Breast epithelium (tissue), 3 donors: ENCODE measurements around the gene TRIM75.

ENCODE experiments used
- POLR2AphosphoS5 ChIP-seq, 3 donors: sonication (generic); formaldehyde crosslinking; IDR thresholded peaks; one replicate each; pipeline ENCODE4 v1.6.1; 2017; ENCODE audit warnings: antibody characterized with exemption in 3 of 3
- TF ChIP-seq, protein P1 (sequence below), 3 donors: fragments of 450-650 bp; IDR thresholded peaks; one replicate each; pipeline ENCODE4 v1.5.1; 2016 to 2017; ENCODE audit warnings: antibody characterized with exemption in 3 of 3, mild to moderate bottlenecking in 3 of 3, moderate library complexity in 3 of 3

DNA sequence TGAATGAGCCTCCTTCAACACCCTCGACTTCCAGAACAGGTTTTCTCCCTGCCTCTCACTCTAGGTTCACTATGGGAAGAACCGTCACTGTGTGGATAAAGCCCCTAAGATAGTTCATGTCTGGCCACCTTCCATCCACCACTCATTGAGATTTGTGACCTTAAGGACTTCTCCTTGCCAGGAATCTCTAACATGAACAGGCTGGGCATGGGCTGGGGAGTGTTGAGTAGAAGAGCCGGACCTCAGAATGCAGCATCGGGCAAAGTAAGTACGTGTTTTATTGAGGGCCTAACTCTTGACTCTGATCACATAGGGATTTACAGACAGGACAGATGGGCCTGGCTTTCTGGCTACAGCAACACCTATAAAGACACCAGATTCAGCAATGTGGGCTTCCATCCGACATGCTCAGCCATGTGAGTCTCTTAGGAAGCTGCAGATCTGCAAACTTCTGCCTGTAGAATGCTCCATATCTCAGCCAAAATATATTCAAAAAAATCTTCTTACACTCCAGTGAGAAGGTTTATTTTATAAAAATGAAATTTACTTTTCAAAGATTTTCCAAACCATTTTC lies 48.2 kb upstream of the TRIM75 start:
- TF ChIP-seq, protein P1, sequence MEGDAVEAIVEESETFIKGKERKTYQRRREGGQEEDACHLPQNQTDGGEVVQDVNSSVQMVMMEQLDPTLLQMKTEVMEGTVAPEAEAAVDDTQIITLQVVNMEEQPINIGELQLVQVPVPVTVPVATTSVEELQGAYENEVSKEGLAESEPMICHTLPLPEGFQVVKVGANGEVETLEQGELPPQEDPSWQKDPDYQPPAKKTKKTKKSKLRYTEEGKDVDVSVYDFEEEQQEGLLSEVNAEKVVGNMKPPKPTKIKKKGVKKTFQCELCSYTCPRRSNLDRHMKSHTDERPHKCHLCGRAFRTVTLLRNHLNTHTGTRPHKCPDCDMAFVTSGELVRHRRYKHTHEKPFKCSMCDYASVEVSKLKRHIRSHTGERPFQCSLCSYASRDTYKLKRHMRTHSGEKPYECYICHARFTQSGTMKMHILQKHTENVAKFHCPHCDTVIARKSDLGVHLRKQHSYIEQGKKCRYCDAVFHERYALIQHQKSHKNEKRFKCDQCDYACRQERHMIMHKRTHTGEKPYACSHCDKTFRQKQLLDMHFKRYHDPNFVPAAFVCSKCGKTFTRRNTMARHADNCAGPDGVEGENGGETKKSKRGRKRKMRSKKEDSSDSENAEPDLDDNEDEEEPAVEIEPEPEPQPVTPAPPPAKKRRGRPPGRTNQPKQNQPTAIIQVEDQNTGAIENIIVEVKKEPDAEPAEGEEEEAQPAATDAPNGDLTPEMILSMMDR (IDR thresholded peaks at IDR 0.05) = no peak
- TF ChIP-seq POLR2AphosphoS5 (IDR thresholded peaks at IDR 0.05) = no peak
